HG03095 (cell line): ENCODE data around the gene IGLL5.

Experiments
- ATAC-seq: cut with Tn5 transposase; IDR thresholded peaks from one replicate; pipeline ENCODE4 v1.9.1; 2021; ENCODE audit warnings: moderate library complexity; ENCODE audit not compliant: unreplicated experiment

Gene IGLL5

GRCh38 chr22:22858559-22858937 lies 29.1 kb upstream of the IGLL5 start:
- no peak for ATAC-seq

GRCh38 chr22:22863001-22863400 lies 24.6 kb upstream of the IGLL5 start:
- ATAC-seq = no peak

- ATAC-seq = peak; percentile 69
Measured at GRCh38 chr22:22865311-22866072, 22.1 kb upstream of the IGLL5 start.

GRCh38 chr22:22866381-22867111 lies 21.1 kb upstream of the IGLL5 start:
- no peak for ATAC-seq

GRCh38 chr22:22867996-22868715 lies 19.5 kb upstream of the IGLL5 start:
- ATAC-seq = no peak

- ATAC-seq = no peak
Measured at GRCh38 chr22:22870577-22871404, 16.8 kb upstream of the IGLL5 start.

GRCh38 chr22:22871536-22872278 lies 15.9 kb upstream of the IGLL5 start:
- ATAC-seq = no peak

- no peak for ATAC-seq
Measured at GRCh38 chr22:22872722-22873708, 14.6 kb upstream of the IGLL5 start.

GRCh38 chr22:22877523-22878210 lies 9.9 kb upstream of the IGLL5 start:
- ATAC-seq = no peak

- no peak for ATAC-seq
Measured at GRCh38 chr22:22878211-22878570, 9.4 kb upstream of the IGLL5 start.

- no peak for ATAC-seq
Measured at GRCh38 chr22:22878801-22879674, 8.6 kb upstream of the IGLL5 start.

- ATAC-seq = no peak
Measured at GRCh38 chr22:22879675-22880155, 7.9 kb upstream of the IGLL5 start.

- ATAC-seq = no peak
Measured at GRCh38 chr22:22880645-22881044, 7.0 kb upstream of the IGLL5 start.

GRCh38 chr22:22881116-22882000 lies 6.3 kb upstream of the IGLL5 start:
- no peak for ATAC-seq

- ATAC-seq = no peak
Measured at GRCh38 chr22:22882033-22882717, 5.4 kb upstream of the IGLL5 start.
